Islet of Langerhans (tissue), 1 donor: ENCODE data around the gene KLHL3.

Experiments
- FAIRE-seq: peaks from one replicate; lab custom pipeline; 2011; peaks lifted over from hg19 to GRCh38; lab: Jason Lieb, UNC

Gene KLHL3

DNA sequence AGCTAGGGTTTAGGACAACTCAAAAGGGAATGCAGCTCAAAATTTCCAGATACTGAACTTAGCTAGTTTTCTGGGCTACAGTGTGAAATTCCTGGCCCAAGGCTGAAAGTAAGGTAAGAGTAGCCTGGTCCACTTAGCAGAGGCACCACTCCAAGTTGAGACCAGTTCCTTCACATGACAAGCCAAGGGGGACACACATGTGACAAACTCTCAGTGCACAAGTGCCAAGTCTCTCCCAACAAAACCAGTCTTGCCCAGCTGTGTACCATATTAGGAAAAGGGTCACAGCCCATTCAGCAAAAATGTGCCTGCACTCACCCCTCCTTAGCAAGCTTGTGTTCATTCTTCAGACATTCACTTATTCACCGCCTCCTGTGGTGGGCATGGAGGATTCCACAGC is 27.8 kb downstream of the KLHL3 start:
- no peak for FAIRE-seq

DNA sequence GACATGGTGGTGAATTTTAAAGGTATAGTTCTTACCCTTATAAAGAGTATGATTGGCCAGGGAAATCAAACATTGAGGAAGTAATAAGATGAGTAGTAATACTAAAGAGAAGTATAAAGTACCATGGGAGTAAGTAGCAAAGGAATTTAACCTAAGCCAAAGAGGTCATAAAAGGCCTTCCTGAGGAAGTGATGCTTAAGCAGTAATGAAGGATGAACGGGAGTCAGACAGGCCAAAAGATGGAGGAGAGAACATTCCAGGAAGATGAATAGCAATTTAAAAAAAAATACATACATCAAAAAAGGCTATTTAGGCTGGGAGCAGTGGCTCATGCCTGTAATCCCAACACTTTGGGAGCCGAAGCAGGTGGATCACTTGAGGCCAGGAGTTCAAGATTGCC is 29.0 kb downstream of the KLHL3 start:
- no peak for FAIRE-seq

DNA sequence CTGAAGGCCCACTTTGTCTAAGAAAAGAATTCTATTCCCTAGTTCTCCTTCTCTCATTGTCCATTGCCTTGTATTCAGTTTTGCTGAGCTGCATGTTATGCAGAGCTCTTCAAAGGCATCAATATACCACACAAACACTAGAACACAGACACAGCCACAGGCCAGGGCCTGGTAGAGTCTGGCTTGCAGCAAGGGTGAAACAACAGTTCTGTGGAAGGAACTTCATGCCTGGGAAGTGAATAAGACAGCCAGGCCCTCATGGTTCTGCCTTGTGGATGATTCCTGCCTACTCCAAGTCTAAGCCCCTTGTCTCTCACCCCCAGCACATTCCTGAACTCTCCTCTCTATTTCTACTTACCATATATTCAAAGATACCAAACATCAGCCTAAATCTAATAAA is 30.8 kb downstream of the KLHL3 start:
- no peak for FAIRE-seq

DNA sequence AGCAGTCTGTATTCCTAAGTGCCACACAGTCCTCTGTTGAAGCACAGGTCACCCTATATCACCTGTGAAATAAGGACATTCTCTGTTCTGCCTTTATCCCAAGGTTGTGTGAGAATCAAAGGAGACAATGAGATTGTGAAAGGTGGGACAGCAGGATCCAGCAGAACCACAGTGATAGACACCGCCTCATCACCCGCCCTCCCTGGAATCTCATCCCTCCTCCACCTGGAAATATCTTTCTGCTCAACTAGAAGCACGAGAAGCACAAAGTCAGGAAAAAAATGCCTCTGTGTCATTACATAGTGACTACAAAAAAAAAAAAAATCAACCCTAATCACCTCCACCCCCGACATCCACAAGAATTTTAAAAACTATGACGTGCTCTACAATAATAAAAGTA is 32.3 kb downstream of the KLHL3 start:
- no peak for FAIRE-seq

DNA sequence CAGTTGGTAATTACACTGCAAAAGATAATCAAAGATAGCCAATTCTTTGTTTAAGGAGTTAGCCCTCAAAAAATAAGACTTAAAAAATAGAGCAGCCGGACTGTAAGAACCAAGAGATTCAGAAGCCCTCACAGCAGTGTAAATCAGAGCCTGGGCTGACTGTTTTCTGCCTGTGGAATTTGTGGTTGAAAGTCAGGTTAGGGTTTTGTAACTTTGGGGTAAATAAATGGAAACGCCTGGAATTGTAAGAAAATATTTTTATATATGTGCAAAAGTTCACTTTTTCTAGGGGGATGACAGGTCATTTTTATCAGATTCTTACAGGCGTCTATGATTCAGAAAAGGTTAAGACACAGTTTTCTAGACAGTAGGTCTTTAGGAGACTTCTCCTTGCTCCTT is 35.6 kb downstream of the KLHL3 start:
- no peak for FAIRE-seq

DNA sequence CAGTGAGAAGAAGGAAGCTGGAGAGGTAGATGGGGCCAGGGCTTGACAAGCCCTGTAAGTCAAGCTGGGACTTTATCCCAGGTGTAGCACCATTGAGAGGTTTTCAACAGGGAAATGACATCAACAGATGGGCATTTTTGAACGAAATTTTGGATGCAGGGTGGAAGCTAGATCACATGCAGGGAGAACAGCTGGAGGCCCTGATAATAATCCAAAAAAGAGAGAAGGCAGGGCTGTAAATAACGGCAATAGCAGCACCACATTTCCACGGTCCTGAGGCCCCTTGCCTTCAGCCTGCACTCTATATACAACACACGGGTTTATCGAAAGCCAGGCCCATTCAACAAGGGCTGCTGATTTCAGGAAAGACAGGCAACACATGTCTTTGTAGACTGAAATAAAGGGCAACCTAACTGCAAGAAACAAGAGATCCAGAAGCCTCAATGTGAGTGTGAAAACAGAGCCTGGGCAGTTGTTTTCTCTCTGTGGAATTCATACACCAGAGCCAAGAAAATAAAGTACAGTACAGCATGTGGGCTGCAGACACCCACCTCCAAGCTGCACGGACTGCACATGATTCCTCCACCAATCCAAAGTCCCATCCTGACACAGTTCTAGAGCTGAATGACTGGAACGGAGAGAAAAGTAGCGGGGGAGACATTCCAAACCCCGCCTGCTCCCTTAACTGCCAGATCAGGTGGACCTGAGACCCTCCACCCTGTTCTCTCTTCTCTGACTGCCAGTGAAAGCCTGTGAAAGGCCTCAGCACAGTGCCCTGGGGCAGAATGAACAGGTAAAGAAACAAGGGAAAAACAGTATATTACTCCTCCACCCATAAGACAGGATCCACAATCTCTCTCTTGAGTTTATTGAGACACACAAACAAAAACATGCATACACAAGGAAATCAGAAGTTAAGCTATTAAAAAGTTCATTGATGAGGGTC is 36.3 kb downstream of the KLHL3 start:
- no peak for FAIRE-seq

DNA sequence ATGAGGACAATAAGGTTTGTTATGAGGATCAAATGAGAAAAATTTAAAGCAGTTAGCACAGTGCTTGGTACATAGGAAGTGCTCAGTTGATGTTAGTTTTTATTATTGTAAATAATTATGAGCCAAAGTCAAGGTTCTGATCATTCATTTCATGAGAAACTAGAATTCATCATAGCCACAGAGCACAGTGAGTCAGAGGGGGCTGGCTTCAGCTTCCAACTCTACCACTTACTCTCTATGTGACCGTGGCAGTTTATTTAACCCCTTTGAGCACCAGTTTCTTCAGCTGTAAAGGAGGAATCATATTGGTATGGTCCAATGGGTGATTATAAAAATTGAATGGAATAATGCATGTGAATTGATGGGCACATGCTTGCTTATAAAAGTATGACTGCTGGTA is 39.4 kb downstream of the KLHL3 start:
- FAIRE-seq: no peak

DNA sequence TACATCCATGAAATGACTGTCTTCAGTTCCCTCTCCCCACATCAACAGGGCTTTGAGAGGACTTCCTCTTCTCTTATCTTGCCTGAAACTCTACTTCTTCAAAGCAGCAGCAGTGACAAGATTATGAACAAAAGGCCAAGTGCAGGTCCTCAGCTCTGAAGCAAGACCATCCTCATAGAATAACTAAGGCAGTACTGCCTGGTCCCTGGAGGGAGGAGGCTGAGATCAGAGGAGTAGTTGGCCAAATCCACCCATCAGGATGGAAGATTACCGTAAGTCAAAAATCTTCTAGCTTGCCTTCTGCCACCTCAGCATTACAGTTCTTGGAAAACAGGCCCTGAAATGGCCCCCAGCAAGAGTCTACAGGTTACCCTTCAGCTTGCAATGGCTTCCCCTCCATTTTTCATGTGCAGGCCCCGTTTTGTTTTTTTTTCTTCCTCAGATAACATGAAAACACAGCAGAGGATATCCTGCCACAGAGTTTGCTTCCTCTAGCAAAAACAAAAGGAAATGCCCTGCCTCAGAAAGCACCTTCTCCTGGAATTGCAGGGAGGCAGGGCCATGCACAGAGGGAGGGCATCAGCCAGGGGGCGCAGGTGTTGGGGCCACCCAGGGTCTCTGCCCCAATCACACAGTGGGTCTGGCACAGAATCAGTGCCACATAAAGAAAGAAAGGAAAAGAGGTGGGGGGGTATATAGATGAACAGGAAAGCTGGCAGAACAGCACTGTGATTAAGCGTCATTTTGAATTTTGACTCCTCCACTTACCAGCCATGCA is 40.0 kb downstream of the KLHL3 start:
- FAIRE-seq: no peak

DNA sequence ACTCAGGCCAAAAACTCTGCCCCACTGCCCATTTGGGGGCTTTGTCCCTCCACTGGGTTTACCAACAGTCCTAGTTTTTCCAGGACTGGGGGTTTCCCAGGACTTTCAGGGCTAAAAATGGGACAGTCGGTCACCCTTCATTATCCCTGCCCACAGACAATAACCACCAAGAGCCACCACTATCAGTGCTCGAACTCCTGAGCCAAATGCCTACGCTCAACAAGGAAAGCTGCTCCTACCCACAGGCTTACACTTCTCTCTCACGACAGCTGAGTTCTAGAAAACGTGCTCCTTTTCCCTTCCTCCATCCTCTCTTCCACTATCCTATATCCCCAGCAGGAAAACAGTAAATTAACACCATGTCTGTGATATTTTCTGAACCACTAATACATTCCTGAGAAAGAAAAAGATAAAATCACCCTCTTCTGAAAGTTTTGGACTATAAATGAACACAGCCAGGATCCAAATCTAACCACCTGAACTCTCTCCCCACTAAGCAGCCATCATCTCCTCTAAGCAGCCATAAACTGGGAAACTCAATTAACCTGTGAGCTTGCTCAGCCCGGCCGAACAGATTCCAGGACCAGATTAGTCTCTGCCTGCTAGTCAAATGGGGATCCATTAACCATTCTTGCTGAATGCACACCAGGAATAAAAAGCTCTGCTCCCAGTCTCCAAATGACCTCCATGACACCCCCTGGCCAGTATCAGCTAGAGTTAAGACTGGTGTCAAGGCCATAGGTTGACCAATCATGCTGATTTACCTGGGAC is 41.8 kb downstream of the KLHL3 start:
- no peak for FAIRE-seq

DNA sequence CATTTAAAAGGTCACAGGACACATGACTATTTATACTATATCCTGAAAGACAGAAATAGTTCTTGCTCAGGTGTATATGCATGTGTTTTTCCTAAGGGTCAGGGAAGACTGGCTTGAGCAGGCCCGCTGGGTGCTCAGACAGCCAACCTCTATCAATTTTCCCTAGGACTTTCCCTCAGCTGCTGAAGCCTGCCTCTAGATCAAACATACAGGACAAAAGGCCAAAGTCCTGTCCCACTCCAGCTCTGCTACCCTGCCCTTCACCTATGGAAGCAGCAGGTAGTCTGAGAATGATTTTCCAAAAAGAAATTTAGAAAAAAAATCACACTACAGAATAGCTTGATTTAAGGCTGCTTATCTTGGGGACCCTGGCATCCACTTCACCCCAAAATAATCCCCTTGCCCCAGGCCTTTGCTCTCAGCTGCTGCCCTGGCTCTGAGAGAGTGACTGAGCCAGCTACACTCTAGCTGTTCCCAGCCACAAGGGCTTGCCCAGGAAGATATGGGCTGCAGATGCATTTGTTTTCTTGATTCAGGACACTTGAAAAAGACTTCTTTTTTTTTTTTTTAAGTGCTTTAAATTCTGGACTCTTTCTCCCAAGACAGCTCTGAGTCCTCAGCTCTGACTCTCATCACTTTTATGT is 42.5 kb downstream of the KLHL3 start:
- no peak for FAIRE-seq

DNA sequence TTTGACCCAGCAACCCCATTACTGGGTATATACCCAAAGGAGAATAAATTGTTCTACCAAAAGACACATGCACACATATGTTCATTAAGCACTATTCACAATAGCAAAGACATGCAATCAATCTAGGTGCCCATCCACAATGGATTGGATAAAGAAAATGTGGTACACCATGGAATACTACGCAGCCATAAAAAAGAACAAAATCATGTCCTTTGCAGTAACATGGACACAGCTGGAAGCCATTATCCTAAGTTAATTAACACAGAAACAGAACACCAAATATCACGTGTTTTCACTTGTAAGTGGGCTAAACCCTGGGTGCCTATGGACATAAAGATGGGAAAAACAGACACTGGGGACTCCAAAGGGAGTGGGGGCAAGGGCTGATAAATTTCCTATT is 46.6 kb downstream of the KLHL3 start:
- FAIRE-seq: no peak

DNA sequence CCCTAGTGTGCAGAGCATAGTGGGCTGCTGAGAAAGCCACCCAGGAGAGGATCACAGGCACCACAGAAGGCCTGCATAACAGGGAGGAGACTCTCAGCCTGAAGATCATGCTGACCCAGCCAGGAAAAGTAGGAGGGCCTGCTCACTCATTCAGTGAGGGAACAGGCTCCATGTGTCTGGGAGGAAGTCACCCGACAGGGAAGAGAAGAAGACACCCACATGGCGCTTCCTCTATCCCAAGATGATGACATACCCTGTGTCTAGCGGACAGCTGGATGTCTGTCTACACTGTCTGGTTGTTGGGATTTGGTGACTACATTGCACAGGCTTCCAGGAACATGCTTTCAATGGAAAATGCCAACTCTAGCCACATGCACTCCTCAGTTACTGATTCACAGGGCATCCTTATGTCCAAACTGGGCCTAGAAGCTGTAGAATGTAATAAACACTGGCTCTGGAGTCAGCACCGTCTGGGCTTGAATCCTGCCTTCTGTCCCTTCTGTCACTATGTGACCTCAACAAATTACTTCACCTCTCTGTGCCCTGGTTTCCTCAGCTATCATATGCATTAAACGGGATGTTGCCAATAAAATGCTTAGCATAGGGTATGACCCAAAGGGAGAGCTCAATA is 47.6 kb downstream of the KLHL3 start:
- FAIRE-seq: no peak

DNA sequence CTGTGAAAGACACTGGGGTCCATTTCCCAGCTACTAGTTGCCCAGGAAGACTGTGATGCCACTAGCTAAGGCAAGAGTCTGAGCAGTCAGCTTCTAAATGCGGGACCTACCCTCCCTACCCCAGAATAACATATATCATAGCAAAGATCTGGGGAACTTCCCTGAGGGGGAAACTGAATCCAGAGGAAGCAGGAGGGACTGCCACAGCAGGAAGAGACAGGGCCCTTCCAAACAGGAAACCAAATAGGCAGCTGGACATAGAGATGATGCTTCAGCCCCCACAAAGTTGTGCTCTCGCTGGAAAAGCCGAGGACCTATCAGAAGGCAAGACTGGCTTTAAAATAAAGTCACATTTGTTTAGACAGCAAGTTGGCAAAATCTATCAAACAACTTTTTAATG is 51.1 kb downstream of the KLHL3 start:
- no peak for FAIRE-seq

DNA sequence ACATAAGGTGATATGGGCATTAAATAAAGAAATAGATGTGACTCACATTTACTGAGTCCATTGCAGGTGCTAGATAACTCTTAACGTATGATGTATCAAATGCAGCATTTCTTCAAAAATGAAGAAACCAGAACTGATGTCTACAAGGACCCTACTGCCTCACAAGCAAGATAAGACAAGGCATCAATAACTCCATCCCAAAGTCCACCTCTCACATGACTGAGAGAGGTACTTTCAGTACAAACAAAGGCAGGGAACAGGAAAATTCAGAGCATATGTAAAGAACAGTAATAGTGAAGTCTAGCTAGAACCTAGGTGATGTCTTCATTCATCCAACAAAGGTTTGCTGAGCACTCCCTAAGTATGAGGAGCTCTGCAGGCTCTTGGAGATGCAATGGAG is 54.7 kb downstream of the KLHL3 start:
- no peak for FAIRE-seq

DNA sequence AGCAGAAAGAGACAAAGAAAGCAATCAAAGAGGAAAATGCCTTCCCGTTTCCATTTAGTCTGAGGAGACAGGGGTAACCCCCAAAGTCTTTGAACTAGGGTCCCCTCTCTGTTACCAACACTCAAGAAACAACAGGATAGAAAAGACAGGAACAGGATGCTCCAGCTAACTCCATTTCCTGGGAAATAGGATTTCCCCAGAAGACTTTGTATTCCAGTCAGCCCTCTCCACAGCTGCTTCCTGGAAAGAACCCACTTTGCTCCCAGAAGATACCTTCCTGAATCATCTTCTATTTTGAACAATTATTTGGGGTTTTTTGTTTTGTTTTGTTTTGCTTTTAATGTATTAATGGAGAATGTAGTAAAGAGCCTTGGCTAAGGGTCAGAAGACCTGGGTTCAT is 56.0 kb downstream of the KLHL3 start:
- no peak for FAIRE-seq

DNA sequence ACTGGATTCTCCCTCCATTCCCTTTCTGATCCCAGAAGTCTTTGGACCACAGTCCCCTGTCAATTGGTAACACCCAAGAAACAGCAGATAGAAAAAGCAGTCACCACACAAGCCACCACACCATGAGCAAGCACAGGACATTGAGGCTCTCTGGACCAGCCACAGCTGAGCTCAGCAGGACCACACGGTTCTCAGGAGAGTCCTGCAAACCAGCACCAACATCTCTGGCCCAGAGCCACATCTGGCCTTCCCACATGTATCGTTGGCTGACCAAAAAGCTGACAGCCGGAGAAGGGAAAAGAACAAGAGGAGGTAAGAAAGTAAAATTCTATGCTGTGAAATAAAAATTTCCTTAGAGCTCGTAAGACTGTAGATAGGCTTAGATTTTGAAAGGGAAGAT is 56.7 kb downstream of the KLHL3 start:
- no peak for FAIRE-seq

DNA sequence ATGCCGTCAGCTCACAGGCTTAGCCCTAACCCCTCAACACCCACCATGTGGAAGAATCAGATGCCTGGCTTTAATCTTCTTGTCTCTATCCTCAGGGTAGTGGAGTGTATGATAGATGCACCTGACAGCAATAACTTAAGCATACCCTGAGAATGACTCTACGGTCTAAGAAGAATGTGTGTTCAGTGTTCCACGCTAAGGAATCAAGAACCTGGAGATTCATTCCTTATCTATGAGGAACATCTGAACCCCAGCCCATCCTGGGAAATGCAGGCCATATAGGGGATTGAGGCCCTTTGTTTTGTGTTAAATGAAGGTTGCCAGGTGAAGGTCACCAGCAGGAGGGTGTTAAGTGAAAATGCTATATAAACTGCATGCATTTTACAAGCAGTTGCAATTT is 63.0 kb downstream of the KLHL3 start:
- FAIRE-seq: no peak

DNA sequence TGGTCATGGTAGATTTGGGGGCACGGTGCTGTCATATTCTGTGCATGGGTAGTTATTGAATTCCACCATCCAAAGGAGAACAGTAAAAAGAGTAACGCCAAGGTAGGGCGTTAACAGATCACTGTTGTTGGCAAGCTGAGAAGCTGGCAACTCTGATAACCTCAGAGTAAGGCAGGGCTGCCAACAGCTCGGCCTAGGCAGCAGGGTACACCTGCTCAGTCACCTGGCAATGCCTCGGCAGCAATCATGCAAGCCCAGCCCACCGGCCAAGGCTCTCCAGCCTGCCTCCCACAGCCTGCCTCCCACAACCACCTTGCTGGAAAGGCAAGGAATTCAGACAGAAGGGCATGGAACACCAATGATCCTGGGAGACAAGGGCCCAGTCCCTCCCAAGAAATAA is 63.9 kb downstream of the KLHL3 start:
- FAIRE-seq: no peak

DNA sequence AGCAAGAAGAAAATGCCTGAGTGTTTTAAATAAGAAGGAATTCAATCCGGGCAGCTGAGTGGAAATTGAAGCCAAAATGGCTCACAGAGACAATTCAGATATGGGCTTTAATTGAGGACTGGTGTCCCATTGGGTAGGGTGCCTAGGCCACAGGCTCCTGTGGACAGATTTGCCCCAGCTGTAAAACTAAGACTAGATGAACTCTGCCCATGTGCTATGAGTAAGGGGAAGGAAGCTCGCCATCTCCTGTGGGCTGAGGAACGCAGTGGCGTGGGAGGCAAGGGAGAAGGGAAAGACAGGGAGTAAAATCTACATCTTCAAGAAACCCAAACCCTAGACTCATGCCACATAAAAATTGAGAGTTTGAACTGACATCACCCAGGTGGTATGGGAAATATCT is 66.1 kb downstream of the KLHL3 start:
- FAIRE-seq: no peak

DNA sequence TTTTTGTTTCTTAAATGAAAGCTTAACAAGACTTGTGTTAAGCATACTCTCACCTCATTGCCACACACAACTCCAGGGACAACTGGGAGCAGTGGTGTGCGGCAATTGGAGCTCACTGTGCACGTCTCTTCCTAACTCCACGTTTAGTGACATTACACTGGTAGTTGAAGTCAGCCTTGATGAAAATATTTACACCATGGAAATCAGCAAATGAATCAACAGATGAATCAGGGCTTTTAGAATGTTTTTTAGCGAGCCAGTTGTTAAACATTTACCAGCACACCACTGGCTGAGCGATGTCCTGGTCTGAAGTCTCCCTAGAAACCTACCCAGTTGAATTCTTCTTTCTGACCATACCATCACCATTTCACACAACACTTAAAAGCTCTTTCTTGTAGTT is 67.3 kb downstream of the KLHL3 start:
- FAIRE-seq: peak; percentile 43

DNA sequence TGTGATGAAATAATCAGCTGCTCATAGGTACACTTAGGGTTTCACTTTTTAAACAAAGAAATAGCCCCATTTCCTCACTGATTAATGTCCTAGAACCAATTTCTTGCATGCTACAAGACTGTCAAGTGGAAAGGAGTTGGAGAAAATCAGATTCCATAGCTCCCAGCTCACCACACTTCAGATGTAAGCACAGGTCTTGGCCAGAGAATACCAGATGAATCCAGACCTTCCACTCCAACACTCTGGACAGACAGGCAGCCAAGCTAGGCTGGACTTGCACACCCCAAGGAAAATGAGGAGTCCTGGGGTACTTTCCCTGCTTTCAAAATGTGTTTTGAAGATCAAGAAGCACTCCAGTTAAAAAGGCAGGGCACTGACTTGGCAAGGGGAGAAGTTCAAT is 68.5 kb downstream of the KLHL3 start:
- FAIRE-seq: no peak

DNA sequence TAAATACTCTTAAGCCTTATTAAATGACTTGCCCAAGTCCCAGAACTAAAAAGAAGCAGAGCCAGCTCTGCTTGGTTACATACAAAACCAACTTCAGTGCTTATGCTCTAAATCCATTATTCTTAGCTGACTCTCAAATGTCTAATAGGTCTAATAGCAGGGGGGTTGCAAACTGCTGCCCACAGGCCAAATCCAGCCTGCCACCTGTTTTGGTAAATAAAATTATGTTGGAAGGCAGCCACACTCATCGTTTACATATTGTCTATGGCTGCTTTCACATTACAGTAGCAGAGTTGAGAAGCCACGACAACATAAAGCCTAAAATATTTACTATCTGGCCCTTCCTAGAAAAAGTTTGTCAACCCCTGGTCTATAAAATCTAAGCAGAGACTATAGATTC is 69.0 kb downstream of the KLHL3 start:
- FAIRE-seq: no peak
